ENCODE data around the gene TCERG1L. TPM values are rescaled to one million over a fixed set of nuclear protein-coding genes. Genes with fewer than 3 reads are reported as not detected.

Gene TCERG1L
- total RNA-seq, 1 experiment from 2014 or later = not detected

- Histone ChIP-seq H3K36me3 (ENCODE audit: control insufficient read depth, insufficient read depth, low read length) (no peaks in the 10 kb centered on the region), H3K27ac (ENCODE audit: low read length) (no peak overlapping the region), H3K4me3 (ENCODE audit: low read depth in 2 of 2, low read length in 2 of 2) (no peak overlapping the region), H3K4me1 (ENCODE audit: control insufficient read depth, insufficient read depth, low read length) (no peaks in the 10 kb centered on the region), H3K9me3 (ENCODE audit: control insufficient read depth, insufficient read depth, low read depth, low read length) (no peaks in the 10 kb centered on the region), H3K27me3 (ENCODE audit: control insufficient read depth, insufficient read depth, low read length) (peaks cover 6% of the 10 kb centered on the region; the same call in 1 of the 2 replicates)
- ChIA-PET CTCF (no interaction called here), POLR2A (interaction anchor here (0.6 to 0.7 kb wide), 2 partner anchors 11 to 32 kb away, joined by 3 to 7 read pairs; no protein-coding TSS in a partner anchor)
- ATAC-seq (no peak), DNase-seq (ENCODE audit: low read depth, low spot score) (no peak)
- TF ChIP-seq TCF7L2 (IDR thresholded peaks at IDR 0.05; ENCODE audit: low read depth, low read length) (no peak), CTCF (IDR thresholded peaks at IDR 0.05) (no peak), SIN3A (IDR thresholded peaks at IDR 0.05; ENCODE audit: borderline replicate concordance, insufficient read depth, low read depth, low read length) (no peak), POLR2AphosphoS5 (IDR thresholded peaks at IDR 0.05; ENCODE audit: low read depth, low read length) (no peak), REST (IDR thresholded peaks at IDR 0.05; ENCODE audit: insufficient read depth in 1 of 2, low read depth in 2 of 2, low read length in 1 of 2) (no peak)
- BruUV-seq (replicated peaks) = no TSS peak
- intact Hi-C loops (cut with micrococcal nuclease; ENCODE audit: unreplicated experiment) (no loop called here), in situ Hi-C loops (cut with HindIII; ENCODE audit: low pct_unique_long_range_greater_than_20kb, low sequenced_read_pairs) (no loop called here)
These were observed 94.8 kb downstream of the TCERG1L start for GRCh38 chr10:131216681-131217230.

- intact Hi-C loops (cut with micrococcal nuclease; ENCODE audit: unreplicated experiment) = no loop called here
- ChIA-PET CTCF (no interaction called here), POLR2A (interaction anchor here (0.6 kb wide), 1 partner anchor 10 kb away, joined by 3 read pairs; no protein-coding TSS in a partner anchor)
- Histone ChIP-seq H3K4me3 (ENCODE audit: low read depth in 2 of 2, low read length in 2 of 2) (no peak overlapping the region), H3K27me3 (ENCODE audit: control insufficient read depth, insufficient read depth, low read length) (peaks cover 6% of the 10 kb centered on the region; the same call in 1 of the 2 replicates), H3K27ac (ENCODE audit: low read length) (no peak overlapping the region), H3K4me1 (ENCODE audit: control insufficient read depth, insufficient read depth, low read length) (no peaks in the 10 kb centered on the region), H3K36me3 (ENCODE audit: control insufficient read depth, insufficient read depth, low read length) (no peaks in the 10 kb centered on the region), H3K9me3 (ENCODE audit: control insufficient read depth, insufficient read depth, low read depth, low read length) (no peaks in the 10 kb centered on the region)
- ATAC-seq (no peak), DNase-seq (ENCODE audit: low read depth, low spot score) (no peak)
- in situ Hi-C loops (cut with HindIII; ENCODE audit: low pct_unique_long_range_greater_than_20kb, low sequenced_read_pairs) = no loop called here
- TF ChIP-seq REST (IDR thresholded peaks at IDR 0.05; ENCODE audit: insufficient read depth in 1 of 2, low read depth in 2 of 2, low read length in 1 of 2) (no peak), POLR2AphosphoS5 (IDR thresholded peaks at IDR 0.05; ENCODE audit: low read depth, low read length) (no peak), SIN3A (IDR thresholded peaks at IDR 0.05; ENCODE audit: borderline replicate concordance, insufficient read depth, low read depth, low read length) (no peak), CTCF (IDR thresholded peaks at IDR 0.05) (no peak), TCF7L2 (IDR thresholded peaks at IDR 0.05; ENCODE audit: low read depth, low read length) (no peak)
- no TSS peak for BruUV-seq (replicated peaks)
These were observed 95.7 kb downstream of the TCERG1L start for GRCh38 chr10:131215776-131216175.

Measured in Panc1 (cell line).